SK-N-MC (cell line): ENCODE data around the gene LRRC4C.

ENCODE experiments used
- EZH2 ChIP-seq: fragments of 200-600 bp; sonication (generic); IDR thresholded peaks from one replicate; pipeline ENCODE4 v1.6.1; 2017; ENCODE audit warnings: antibody characterized with exemption
- FOXP2 ChIP-seq: optimal IDR thresholded peaks from 2 replicates; pipeline ENCODE3; 2011; ENCODE audit warnings: mild to moderate bottlenecking, moderate library complexity; ENCODE audit not compliant: insufficient read depth; ENCODE audit errors: extremely low read length, control extremely low read depth
- POLR2AphosphoS5 ChIP-seq: IDR thresholded peaks from 2 replicates; pipeline ENCODE4 v1.6.1; 2012; ENCODE audit warnings: mild to moderate bottlenecking, low read depth, low read length, borderline replicate concordance

- no peak for TF ChIP-seq POLR2AphosphoS5
- no peak for TF ChIP-seq EZH2
- TF ChIP-seq FOXP2 = no peak
Observed at GRCh38 chr11:41309111-41309522, 150.3 kb downstream of the LRRC4C start.
